ENCODE measurements around the gene TNRC6C.

- no peak for TF ChIP-seq POLR2A (IDR thresholded peaks at IDR 0.05; ENCODE audit: low read length)
- no peak for TF ChIP-seq GATA1 (IDR thresholded peaks at IDR 0.05; ENCODE audit: low read depth, low read length)
These were observed 8.0 kb downstream of the TNRC6C start for GRCh38 chr17:77966476-77966875.

All from erythroblast (primary cell).